Islet precursor cell (in vitro differentiated cells): ENCODE results near the gene LZTFL1.

Experiments used
- DNase-seq: peaks from one replicate; pipeline ENCODE4 v3.0.0-alpha.2; 2018

The LZTFL1 gene

DNA sequence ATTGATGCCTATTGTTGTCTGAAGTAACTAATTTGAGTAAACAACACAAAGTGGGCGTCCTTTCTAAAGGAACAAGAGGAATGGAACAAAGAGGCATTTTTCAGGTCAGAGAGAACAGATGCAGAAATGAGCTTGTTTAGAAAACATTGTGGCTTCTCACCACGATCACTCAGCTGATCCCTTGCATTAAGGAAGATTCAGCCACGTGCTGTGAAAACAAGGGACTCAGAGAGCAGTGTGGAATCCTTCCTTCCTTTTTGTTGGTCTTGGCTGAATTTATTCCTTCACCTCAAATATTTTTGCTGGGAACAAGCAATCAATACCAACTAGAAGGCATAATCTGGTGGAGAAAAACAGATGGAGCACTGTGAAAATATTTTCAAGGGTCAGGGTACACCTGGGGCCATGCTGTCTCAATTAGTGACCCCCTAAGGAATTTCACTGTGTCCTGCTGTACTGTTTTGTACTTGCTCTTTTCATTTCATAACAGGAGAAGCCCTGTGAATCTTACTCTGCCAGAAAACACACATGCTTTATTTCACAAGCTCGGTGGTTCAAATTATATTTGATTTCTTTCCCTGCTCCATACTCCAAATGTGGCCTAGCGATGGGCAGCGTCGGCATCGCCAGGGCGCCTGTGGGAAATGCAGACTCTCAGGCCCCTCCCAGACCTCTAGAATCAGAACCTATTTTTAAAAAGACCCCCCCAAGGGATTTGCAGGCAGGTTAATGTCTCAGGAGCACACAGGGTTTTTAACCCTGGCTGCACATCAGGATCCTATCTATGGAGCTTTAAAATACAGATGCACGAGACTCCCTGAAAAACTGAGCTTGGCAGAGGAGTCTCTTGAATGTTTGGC is 34.0 kb downstream of the LZTFL1 start:
- peak; percentile 28 for DNase-seq

DNA sequence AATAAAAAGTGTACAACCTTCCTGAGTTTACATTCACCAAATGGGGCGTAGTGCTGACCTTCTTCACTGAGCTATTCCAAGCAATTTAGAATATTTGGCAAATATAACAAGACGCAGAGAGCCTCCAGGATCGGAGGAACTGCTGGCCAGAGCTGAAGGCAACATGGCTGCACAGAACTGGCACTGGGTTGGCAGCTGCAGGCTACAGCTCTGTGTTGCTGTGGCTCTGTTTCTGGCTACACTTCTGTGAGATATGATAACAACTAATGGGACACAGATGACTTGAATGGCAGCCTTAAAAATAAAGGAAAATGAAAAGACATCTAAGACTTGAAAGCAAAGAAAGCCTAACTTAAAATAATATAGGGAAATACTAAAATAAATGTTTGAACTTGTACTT is 34.8 kb downstream of the LZTFL1 start:
- DNase-seq = no peak

DNA sequence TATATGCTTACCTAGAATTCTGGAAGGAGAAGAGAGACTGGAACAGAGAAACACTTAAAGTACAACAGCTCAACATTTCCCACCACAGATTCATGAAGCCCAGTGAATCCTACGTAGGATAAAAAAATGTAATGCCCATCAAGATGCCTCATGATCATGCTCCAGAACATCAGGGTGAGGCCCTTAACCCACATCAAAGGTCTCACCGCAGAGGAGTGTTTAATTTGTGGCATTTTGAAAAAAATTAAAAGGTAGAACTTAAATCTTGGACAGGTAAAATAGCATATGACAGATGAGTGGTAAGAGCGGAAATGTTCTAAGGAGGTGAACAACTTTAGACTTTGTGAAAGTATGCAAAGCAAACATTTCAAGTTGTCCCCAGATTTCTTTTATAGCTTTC is 35.8 kb downstream of the LZTFL1 start:
- no peak for DNase-seq

DNA sequence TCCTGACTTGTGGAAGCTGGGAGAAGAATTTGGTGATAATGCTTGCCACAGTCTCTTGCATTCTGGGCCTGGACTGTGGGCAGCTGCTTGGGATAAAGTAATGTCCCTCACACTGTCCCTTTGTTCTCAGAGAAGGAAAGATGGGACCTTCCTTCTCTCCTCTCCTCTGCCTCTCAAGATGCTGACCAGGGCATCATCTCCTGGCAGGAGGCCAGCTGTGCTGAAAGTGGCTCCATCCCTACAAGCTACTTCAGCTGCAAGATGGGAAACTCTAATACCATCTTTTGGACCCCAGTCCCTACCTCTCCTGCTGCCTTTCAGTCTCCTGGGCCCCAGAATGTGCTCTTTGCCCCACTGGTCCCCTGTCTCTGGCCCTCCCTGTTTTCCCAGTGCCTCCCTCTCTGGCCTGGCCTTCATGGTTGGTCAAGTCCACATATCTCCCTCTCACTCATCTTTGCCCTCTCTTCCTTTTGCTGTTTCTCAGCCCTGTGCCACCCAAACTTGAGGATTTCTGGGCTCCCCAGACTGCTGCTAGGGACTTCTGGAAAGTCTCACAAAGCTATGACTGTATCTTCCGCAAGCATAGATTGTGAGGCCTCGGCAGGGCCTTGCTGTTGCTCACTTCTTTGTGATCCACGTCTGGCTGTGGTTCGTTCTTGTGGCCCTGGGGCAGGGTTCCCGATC is 38.5 kb downstream of the LZTFL1 start:
- no peak for DNase-seq

DNA sequence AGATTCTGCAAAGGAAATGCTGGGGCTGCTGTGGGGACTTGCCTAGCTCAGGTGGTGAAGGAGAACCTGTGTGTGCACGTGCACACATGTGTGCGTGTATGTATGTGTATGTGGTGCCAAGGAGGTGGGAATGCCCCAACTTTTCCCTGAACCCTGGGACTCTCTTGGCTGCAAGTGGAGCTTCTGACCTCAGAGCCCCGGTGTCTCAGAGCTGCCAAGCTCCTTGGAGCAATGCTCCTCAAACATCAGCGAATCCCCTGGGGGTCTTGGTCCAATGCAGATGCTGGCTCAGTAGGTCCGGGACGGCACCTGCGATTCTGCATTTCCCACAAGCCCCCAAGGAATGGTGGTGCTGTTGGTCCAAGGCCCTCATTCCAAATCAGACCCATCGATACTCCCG is 39.8 kb downstream of the LZTFL1 start:
- DNase-seq = no peak

DNA sequence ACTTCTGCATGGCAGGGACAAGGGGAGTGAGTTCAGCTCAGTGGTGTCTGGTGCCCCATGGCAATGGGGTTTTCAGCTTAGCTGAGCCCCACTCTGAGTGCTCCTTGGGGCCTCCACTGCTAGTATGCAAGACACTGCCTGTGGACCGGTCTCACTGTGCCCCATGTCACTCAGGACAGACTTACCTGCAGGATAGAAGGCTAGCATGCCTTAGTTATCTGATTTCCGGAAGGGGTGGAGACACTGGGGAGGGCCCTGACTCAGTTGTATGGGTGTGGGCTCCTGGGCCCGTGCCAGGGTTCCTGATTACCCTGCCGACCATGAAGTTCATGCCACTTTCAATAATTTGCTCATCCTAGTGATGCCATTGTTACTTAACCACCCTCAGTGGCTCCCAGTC is 41.3 kb downstream of the LZTFL1 start:
- no peak for DNase-seq

DNA sequence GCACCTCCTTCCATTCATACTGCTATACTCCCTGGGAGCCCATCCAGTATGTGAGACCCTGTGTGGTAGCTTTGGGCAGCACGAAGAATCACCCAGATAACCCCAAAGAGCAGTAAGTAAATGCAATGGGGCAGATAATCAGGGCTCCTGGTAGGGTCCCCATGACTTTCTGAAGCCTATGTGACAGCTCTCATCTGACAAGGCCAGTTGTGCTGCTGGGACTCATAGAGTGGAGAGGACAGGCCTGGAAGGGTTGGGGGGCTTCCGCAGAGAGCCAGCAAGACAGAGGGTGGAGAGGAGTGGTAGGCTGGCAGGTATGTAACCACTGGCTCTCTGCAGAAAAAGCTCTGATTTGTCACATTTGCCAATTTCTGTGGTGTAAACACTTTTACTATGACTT is 42.3 kb downstream of the LZTFL1 start:
- peak; percentile 30 for DNase-seq

DNA sequence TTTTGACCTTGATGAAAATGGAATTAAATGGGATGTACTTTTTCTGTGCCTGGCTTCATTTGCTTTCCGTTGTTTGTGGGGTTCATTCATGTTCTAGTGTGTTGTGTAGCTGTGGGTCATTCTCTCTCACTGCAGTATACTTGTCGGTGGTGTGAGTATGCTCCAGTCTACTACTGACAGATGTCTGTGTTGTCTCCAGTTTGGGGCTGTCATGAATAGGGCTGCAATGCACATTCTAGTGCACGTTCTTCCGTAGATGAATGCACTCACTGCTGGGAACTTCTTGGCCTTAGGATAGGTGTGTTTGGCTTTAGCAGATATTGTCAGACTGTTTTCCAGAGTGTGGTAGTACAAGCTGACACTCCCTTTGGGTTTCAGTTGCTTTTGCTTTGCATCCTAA is 43.9 kb downstream of the LZTFL1 start:
- DNase-seq = no peak

DNA sequence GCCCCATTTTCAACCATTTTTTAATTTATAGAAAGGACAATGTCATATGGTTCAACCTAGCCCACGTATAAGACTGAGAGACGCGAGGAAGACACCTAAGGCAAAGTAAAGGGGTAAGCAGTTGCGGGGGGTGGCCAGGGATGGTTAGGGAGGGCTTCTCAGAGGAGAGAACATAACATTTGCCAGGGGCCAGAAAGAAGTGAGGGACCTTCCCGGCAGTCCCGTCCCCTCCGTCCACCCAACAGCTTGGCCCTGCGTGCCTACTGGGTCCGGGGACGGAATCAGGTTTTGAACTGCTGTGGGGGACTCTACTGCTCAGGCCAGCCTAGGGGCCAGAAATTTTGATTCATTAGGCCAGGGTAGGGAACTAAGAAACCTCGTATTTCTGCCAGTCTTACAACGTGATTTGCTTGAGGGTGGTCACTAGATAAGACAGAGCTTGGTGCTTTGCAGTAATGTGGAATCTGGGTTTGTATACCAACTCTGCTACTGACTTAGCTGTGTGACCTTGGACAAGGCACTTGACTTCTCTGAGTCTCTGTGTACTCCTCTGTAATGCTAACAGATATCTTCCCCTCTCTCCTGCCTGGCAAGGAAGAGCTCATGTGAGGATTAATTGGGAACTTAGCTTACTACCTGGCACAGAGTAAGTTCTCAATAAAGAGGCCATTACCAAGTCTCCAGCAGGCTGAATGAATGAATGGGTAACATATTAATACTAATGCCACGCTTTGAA is 44.8 kb downstream of the LZTFL1 start:
- DNase-seq = no peak

DNA sequence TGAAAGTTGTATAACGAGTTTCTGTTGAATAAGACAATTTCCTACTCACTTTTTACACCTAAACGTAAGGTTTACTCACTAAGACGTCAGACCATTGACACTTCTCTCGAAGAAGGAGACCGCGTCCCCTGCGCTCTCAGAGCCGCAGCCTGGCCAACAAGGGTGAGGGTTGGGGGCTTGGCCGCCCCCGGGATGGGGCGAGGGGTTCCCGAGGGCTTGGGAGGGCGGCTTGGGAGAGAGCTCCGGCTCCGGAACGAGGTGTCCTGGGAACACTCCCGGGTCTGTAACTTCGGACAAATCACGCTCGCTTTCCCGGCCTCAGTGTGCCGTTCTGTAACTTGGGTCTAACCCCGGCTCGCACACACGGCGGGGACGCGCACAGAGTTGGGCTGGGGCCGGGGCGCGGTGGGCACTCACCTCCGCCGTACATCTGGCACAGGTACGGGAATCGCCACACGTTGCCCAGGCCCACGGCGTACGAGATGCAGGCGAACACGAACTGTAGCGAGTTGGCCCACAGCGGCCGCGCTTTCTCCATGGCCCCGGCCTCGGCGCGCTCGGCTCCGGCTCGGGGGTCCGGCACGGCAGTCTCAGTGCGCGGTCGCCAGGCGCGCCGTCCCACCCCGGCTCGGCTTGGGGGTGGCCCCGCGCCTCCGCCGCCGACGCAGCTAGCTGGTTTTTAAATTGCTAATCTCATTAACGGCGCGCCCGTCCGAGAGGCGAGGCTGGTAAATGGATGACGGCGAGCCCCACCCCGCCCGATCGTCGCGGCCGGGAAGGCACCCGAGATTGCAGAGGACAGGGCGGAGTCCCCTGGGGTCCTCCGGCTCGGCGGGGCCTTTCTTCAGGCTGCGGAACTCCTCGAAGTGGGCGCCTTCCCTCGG is 45.8 kb downstream of the LZTFL1 start, which contains the start of gene SLC6A20:
SLC6A20 (minus strand) TSS at position 655 of the 884 bp plus-strand sequence; CDS start at position 538, 117 bp downstream.
- peak; percentile 42 for DNase-seq

DNA sequence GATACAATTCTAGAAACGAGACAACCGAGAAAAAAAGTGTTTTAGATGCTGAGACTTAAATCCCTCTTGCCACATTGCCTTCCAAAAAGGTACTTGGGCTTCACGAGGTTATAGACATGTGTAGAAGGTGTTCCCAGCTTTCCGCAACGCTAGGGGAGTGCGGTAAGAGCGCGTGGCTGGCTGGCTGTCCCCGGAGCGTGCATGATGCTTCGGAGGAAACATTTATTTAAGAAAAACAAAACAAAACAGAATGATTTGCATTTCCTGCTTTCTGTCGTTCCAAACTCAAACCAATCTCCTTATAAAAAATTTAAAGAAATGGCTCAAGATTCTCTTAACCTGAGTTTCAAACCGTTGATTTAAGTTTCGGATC is 46.4 kb downstream of the LZTFL1 start:
- peak; percentile 37 for DNase-seq

DNA sequence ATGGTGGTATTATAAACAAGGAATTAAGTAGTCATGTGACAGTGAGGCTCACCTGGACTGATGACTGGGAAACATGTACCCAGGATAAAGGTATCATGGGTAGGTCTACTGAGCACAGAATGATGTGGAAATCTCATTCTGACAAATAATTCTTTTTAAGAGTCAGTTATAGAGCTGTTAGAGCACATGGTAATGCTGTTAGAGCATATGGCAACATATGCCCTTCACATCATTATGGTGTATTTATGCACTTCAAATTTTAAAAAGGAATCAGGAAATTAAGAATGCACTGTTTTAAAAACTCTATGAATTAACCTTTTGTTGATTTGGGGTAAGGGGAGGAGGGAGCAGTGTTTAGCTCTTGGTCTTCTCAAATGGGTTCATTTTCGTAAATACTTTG is 47.3 kb downstream of the LZTFL1 start:
- no peak for DNase-seq

DNA sequence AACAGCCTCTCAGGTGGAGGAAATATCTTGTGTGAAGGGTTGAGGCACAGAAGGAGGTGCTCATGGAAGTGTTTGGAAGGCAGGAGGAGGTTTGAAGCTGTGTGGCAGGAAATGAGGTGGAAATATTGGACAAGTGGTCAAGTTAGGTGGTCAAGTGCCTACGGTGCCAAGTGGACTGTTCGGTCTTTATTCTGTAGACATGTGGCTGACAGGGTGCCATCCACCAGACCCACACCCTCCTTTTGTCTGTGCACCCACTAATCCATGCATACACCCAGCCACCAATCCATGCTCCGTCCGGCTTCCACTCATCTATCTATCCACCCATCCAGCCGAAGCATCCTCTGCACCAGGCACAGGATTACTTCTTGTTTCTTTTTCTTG is 47.8 kb downstream of the LZTFL1 start:
- DNase-seq = peak; percentile 44

DNA sequence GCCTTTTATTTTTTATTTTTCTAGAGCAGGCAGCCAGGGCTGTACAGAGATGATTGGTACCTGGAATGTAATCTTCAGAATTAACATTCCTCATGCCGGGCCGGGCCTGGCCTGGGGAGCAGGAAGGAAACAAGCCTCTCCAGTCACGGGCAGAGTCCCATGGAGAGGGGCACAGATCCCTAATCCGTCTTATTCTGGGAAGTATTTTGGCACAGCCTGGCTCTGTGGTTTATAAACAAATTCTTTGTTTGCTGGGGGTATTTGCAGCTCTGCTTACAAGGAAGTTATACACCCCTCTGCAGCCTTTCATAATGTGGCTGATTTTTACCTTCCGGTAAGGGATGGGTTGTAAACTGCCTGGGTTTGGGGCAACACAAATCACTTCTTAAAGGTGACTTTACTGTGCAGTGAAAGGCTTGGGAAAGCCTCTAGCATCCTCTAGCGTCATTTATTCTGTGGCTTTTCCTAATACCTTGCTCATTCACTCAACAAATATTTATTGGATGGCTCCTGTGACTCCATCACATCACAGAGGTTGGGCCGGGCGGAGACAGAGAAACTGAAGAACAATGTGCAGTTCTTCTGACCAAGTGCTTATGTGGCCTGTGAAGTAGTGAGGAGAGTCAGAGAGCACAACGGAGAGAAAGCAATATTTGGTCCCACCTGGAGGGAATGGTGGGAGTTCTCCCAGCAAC is 48.3 kb downstream of the LZTFL1 start:
- DNase-seq = peak; percentile 56

DNA sequence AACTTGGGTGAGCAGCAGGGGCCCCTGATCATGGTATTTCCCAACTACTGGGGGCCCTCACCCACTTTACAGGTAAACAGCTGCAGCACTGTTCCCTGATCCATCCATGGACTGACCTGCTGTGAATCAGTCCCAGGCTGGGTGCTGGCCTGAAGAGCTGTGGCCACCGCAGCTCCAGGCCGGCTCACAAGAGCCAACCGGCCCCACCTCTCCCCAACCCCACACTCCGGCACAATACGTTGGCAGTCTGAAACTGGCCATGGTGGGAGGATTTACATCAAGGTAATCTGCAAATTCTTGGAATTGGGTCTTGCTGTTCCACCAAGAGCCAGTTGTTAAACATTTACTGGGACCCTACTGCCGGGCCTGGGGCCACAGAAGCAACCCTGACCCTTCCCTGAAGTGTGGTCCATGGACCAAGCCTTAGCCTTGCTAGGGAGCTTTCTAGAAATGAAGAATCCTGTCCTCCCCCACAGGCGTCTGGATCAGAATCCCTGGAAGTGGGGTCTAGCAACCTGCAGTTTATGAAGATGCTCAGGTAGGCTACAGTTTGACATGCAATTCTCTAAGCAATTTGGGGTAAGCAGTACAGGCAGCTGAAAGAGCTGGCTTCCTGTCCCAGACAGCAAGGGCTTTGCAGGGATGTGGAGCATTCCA is 49.3 kb downstream of the LZTFL1 start:
- peak; percentile 32 for DNase-seq

DNA sequence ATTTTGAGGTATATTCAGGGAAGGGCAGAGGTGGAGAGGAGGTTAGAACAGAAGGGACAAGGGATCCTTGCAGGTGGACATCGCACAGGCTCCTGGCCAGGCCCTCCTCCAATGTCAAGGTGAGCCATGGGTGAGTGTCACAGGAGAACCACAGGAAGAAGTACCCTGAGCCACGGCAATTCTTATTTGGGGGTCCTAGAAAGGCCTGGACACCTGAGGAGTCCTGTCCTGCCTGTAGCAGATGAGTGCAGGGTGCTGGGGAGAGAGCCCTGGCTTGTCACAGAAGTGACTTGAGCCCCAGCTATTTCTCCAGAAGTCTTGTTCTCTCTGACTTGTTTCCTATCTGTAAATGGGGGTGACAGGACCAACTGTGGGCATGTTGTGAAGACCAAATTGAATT is 49.9 kb downstream of the LZTFL1 start:
- DNase-seq = peak; percentile 40

DNA sequence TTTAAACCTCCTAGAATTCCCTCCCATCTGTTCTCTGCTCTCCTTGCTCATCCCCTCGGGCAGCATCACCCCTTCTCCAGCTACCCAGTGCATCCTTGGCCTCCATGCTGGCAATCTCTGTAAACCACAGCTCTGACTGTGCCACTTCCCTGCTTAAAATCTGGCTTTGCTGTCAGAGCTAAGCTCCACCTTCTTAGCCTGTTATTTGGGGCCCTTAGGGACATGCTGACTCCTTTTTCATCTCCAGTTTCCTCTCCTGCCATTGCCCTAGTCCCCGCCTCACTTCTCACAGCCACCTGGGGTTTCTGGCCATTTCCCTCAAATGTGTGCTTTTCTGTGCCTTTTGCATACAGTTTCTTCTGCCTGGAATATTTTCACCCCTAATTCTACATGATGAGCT is 51.3 kb downstream of the LZTFL1 start:
- peak; percentile 40 for DNase-seq

DNA sequence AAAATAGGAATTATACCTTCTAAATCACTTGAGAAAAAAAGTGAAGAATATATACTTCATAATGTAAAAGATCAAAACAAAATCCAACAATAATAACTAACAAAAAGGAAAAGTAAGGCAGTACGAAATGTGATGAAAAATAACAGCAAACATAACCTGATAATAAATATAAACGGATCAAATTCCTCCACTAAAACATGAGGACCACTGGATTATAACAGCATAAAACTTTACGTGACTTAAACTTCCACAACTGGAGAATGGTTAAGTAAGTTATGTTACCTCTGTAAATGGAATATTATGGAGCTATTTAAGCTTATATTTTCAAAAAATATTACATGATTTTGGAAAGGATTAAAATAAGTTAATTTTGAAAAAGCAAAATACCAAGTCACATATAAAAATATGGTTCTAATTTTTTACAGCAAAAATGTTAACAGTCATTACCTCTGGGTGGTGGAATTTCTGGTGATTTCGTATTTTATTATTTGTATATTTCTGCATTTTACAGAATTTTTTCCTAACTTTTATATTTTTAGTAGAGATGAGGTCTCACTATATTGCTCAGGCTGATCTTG is 52.6 kb downstream of the LZTFL1 start:
- no peak for DNase-seq

DNA sequence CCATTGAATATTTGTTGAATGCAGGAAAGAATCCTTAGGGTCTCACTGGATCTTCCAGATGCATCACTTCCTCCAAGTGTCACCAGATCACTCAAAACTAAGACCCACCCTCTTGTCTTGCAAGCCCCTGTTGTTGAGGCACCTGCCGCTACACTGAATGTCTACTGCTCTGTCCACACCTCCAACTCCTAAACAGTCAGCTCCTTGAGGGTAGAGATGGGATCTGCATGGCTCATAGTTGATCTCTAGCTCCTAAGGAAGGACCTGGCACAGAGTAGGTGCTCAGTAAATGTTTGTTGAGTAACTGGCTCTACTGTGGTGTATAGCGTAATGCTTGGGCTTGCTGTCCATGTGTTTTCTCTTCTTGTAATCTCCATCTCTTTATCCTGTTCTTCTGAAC is 54.4 kb downstream of the LZTFL1 start:
- DNase-seq = peak; percentile 16

DNA sequence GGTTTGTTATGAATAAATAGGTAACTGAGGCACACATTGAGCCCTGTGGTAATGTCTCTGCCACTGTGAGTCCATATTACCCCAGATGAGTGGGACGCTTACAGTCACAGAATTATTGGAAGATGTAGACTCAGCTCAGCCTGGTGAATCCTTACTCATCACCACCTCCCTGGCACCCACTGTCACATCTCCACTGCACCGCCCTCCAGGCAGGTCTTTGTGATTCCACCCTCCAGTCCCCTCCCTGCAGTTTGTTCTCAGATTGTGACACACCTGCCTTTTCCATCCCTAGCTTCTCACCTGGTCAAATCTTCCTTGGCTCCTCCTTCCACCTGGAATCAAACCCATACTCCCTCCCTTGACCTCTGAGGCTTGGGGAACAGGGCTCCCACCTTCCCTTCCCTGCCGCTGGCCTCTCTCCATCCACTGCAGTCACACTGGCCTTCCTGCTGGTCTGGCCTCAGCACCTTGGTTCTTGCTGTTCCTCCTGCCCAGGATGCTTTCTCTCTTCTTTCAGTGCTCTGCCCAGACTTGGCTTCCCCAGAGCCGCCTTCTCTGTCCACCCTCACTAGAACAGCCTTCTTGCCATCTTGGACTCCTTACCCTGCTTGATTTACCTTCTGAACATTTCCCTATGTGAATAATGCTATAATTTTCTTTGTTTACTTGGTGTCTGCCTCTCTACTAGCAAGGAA is 55.0 kb downstream of the LZTFL1 start:
- DNase-seq = peak; percentile 21
